RCC 7860 (cell line): ENCODE results near the gene FKBP1B.
"Not testable (repeated sequence)": the region's sequence is repeated elsewhere in the genome, so short reads cannot be mapped to it uniquely, and the experiment has no call there.

Experiments used
- DNase-seq: peaks from one replicate; pipeline ENCODE4 v3.0.0-alpha.2; 2015; ENCODE audit warnings: low spot score
- FAIRE-seq: peaks from 2 replicates; lab custom pipeline; 2012; peaks lifted over from hg19 to GRCh38; lab: Jason Lieb, UNC

The FKBP1B gene

DNA sequence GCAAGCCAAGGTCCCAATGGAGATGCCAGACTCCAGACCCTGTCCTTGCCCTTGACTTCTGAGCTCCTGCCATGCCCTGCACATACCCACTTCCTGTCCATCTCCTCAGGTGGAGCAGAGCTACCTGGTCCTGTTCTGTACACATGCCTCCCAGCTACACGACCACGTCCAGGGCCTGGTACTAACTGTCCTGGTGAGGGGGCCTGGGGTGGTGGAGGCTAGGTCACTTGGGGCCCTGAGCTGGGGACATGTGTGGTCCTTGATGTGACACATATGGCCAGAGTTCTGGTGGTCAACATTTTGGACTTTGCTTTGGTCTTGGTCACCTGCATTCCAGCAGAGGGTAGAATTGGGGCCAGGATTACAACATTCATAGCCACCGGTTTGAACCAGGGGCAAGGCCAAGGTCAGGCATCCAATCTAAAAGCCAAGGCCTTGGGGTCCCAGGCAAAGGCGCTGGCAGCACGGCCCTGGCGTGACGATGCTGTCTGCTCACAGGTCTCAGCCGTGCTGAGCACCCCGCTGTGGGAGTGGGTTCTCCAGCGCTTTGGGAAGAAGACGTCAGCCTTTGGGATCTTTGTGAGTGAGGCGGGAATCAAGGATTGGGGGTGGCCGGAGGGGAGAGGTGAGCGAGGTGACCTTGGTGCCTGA is 27.1 kb upstream of the FKBP1B start:
- no peak for FAIRE-seq
- no peak for DNase-seq

DNA sequence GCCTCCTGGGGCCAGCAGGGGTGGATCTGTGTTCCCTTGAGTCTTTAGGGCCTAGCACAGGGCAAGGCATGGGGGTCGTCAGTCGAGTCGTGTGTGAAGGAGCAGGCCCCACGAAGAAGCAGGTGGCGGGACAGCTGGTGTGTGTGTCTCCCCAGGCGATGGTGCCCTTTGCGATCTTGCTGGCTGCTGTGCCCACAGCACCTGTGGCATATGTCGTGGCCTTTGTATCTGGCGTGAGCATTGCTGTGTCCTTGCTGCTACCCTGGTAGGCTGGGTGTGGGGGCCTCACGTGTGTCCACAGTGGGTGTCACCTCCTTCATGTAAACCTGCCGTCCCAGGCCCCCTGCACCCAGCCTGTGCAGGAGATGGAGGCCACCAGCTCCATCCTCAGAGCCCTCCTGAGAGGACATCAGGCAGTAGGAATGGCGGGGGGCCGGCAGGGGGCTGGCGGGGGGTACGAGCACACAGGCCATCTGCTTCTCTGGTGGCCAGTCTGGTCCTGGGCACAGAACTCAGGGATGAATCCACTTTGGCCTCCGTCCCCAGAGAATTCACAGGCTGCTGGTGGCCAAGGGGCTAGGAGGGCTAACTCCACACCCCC is 26.5 kb upstream of the FKBP1B start:
- DNase-seq: no peak
- no peak for FAIRE-seq

DNA sequence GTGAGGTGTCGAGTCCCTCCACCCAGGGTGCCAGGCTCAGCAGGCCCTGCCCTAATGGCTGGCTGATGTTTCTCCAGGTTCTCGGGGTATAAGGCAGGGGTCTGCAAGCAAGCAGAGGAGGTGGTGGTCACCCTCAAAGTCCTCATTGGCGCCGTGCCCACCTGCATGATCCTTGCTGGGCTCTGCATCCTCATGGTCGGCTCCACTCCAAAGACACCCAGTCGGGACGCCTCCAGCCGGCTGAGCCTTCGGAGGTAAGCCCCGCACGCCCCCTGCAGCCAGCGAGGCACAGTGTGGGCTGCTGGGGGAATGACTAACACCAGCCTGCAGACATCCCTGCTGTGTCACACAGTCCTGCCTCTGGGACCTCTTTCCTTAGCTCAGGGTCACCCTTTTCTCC is 25.5 kb upstream of the FKBP1B start:
- FAIRE-seq: no peak
- no peak for DNase-seq

DNA sequence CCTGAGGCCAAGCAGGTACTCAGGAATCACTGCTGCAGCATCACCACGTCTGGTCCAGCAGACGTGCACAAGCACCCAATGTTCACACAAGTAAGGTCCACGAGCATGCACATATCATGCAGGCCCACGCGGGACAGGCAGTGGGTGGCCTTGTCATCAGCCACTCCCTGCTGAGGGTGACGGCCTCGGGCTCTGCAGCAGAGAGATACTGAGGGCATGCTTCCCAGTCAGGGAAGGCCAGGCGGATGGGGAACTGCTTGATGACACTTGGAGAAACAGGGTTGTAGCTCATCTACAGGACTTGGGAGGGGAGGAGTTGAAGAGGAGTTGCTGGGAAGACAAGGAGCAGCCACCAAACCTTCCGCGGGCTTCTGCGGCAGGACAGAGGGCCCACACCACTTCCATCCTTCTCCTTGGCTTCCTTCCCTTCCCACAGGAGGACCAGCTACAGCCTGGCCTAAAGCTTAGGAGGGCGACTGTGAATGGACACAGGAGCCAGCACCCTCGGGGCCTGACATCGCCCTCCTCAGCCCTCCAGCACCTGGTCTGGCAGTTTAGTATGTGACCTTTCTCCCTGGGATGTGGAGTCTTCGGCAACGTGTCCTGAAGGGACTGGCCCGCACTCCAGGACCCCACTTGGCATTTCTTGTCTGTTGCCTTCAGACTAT is 24.4 kb upstream of the FKBP1B start:
- DNase-seq (no peak), FAIRE-seq (no peak)

DNA sequence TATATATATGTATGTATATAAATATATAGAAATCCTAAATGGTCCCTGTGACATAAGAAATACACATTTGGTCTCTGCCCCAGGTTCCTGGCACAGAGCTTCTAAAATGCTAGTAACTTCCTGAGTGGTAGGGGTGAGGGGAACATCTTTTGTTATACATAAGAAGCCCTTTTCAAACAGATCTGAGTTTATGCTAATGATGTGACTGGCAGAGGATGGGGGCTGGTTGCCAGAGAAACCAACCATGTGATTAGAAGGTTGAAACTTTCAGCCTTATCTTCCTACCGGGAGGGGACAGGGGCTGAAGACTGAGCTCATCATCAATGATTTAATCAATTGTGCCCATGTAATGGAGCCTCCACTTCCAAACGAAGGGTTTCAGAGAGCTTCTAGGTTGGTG is 23.3 kb upstream of the FKBP1B start:
- DNase-seq (no peak), FAIRE-seq (no peak)

DNA sequence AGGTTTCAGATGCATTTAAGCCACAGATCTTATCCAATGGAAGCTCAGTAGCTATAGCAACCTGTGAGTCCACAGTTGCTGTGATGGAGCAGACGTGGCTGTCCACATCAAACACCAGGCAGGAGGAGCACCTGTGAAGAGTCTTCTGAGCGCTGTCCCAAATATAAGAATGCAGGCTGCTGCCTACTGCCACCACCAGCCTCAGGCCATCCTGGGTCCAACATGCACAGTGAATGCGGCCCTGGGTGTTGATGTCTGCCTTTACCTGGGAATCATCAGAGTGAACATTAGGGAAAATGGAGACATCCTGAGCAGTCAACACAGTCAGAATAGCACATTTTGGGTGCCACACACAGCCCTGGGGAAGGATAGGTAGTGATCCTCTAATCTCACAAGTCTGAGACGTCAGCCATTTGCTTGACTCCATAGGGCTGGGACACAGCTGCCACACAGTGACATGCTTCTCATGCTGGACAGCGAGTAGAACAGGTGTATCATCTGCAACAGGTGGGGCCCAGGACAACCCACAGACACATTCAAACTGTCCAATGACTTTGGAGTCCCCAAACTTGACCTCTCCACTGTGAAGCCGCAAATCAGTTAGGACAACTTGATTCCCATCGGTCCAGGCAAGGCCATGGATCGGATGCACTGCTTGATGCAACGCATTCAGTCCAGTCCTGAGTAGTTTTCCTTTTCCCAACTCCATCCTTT is 10.6 kb upstream of the FKBP1B start:
- FAIRE-seq: no peak
- no peak for DNase-seq

DNA sequence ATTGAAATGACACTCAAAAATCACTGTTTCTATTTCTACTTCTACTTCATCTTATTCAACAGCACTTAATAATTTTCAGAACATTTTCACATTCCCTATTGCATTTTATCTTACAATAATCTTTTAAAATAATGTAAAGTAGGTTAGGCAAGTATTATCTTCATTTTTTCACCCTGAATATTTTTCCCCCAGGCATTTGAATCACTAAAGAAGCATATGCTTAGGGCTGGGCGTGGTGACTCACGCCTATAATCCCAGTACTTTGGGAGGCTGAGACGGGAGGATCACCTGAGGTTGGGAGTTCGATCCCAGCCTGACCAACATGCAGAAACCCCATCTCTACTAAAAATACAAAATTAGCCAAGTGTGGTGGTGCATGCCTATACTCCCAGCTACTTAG is 9.0 kb upstream of the FKBP1B start:
- FAIRE-seq: no peak
- DNase-seq: no peak

DNA sequence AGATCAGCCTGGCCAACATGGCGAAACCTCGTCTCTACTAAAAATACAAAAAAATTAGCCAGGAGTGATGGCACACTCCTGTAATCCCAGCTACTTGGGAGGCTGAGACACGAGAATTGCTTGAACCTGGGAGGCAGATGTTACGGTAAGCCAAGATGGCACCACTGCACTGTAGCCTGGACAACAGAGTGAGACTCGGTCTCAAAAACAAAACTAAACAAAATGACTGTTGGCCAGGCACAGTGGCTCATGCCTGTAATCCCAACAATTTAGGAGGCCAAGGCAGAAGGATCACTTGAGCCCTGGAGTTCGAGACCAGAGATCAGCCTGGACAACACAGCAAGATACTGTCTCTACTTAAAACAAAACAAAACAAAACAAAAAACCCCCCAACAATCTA is 6.4 kb upstream of the FKBP1B start:
- DNase-seq, FAIRE-seq: not testable (repeated sequence)

DNA sequence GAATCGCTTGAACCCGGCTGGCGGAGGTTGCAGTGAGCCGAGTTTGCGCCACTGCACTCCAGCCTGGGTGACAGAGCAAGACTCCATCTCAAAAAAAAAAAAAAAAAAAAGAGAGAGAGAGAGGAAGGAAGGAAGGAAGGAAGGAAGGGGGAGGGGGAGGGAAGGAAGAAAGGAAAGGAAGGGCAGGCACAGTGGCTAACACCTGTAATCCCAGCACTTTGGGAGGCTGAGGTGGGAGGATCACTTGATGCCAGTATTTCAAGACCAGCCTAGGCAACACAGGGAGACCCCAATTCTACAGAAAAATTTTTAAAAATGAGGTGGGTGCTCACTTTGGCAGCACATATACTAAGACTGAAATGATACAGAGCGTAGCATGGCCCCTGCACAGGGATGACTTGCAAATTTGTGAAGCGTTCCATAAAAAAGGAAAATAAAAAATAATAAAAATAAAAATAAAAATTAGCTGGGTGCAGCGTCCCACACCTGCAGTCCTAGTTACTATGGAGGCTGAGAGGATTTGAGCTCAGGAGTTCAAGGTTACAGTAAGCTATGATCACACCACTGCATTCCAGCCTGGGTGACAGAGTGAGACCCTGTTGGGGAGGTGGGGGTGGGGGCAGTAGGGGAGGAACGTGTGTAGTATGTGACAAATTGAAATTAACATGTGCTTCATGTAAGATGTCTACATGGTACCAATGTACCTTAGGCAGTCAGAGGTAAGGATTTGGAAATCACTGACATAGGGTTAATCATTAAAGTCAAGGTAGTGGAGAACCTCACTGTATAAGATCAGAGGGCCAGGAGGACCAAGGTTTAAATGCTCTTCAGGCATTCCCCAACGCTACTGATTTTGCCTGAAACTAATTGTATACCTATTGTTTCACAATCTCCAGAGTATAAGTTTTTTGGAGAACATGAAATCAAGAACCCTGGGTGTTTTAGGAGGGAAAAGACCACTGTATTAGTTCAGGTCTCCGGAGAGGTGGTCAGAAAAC is 3.7 kb upstream of the FKBP1B start:
- DNase-seq: no peak
- FAIRE-seq: no peak

DNA sequence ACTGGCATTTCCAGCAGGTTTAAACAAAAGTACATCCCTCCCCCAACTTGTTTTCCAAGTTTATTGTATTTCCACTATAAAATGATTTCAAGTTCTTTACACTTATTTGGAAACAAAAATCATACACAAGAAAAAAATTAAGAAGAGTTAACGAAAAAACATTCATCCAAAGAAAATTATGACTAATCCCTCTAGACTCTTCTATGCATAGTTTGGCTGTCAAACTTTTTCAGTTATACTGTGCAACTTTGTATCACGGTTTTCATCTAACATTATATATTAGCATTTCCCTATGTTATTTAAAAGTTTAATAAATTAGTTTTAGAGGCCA is 3.0 kb upstream of the FKBP1B start:
- DNase-seq: no peak
- no peak for FAIRE-seq

DNA sequence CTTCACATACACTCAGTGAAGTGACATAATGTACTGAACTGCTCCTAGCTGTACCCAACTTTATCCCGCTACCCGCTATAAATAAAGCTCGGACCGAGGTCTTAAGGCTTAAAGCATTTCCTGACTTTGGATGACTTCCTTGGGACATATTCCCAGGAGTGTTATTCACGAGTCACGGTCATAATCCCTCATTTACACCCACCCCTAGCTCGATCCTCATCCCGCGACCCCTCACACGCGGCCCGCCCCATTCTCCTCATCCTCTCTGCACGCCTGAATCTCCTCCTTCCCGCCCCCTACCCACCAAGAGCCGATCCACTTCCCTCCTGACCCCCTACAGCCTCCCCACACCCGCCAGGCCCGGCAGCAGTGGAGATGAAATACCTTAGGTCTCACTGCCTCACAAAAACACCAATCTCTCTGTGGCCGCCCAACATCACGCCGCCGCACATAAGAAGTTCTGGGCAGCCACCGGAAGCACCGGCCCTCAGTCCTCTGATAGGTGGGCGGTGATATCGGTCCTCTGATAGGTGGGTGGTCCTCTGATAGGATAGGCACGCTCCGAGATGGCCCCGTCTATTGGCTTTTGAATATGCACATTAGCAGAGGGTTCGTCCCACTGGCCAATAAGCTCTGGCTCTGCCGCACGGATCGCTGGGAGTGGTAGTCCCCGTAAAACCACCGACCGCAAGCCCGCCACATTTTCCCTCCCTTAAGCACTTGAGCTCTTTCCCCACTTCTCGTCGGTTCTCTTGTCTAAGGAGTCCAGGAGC is 2.4 kb upstream of the FKBP1B start, which contains the start of gene WDCP:
Gene WDCP (minus strand): TSS at position 462 of the 773 bp plus-strand sequence. CDS start 7,897 bp downstream, outside the sequence.
- FAIRE-seq: peak; percentile 90
- peak; percentile 97 for DNase-seq

DNA sequence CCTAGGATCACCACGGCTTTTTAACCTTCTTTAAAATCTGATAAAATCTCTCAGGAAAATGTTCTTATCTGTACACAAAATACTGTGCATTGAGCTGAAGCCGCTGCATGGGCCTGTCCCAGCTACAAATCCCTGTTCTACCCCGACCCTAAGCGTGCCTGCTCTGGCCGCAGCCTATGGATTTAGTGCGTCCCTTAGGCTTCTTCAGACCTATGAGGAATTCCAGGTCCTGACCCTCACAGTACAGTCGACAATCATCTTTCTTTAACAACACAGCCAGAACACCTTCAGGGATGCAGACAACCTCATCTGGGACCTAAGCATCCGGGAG is 1.9 kb upstream of the FKBP1B start:
- DNase-seq (no peak), FAIRE-seq (no peak)

DNA sequence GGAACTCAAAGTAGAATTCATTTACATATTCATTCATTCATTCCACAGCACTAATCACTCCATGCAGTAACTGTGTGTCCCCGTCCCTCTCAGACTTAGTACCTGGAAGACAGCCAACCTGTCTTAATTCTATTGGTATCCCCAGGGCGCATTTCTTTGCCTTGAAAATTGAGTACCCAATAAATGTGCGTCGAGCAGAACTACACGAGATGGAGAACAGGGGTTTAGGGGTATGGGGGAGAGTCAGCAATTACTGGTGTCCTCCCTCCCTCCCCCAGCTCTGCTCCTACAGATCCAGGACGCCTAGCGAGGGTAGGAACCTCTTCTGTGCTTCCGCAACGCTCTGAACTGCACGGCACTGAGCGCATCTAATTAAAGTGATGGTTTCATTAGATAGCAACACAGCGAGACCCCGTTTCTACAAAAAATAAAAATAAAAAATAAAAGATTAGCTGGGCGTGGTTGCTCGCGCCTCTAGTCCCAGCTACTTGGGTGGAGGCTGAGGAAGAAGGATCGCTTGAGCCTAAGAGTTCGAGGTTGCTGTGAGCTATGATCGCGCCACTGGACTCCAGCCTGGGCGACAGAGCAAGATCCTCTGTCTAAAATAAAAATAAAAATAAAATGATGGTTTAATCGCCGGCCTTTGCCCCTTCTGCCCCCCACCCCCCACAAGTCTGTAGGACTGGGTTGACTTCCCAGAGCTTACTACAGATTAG is 614 bp upstream of the FKBP1B start:
- DNase-seq: no peak
- no peak for FAIRE-seq

DNA sequence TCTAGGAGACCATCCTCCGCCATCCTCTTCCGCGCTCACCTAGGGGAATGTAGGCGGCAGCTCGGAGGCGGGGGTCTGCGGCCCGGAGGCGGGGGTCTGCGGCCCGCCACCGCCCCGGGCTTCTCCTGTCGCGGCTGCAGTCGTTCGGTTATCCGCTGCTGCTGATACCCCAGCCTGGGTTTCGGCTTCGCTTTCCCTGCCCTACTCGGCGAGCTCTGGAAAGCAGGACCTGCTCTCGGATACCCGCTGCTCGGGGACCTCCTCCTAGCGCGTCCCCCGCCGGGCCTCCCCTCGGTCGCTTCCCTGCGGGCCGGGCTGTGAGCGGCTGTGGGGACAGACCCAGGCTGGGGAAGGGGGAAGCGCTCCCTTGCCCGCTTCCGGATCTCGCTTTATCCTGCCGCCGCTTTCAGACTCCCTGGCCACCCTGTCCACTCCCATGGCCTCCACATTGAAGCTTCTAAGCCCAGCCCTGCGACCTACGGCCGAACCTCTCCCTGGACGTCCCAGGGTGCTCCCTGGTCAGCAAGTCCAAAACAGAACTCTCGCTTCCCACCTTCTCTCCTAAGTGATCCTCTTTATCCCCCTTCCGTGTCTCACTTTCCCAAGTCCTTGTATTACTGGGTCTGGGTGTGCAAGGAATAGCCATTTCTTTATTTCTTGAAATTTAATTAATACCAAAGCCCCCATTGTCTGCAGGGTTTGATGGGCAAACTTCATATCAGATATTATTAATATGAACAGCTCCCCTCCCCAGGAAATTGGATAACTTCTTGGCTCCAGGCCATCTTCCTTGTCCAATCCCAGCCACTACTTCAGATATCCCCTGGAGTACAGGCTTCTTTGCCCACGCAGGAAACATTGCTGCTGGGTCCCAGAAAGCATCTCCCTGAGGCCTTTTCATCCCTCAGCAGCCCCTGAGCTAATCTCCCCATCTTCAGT is 769 bp downstream of the FKBP1B start:
- FAIRE-seq: no peak
- DNase-seq: no peak

DNA sequence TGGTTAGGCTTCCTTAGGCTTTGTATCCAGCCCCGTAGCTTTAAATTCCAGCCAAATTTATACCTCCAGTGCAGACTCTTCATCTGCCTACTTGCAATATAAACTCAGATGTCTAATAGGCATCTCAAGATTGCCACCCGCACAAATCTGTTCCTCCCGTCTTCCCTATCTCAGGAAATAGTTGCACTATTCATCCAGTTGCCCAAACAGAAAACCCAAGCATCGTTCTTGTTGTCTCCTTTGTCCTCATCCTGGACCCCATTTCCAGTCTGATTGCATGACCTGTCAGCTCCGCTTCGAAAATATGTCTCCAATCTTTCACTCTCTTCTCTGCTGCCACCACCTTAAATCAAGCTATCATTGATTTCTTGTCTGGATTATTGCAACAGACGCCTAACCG is 2.3 kb downstream of the FKBP1B start:
- no peak for FAIRE-seq
- no peak for DNase-seq

DNA sequence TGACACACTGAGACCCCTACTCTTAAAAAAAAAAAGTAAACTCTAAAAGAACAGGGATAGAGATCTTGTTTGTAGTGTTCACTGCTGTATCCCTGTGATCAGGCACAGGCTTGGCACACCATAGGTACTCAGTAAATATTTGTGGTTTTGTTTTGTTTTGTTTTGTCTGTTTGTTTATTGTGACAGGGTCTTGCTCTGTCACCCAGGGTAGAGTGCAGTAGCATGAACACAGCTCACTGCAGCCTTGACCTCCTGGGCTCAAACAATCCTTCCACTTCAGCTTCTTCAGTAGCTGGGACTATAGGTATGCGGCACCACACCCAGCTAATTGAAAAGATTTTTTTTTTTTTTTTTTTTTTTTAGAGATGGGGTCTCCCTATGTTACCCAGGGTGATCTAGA is 3.4 kb downstream of the FKBP1B start:
- no peak for FAIRE-seq
- DNase-seq: no peak

DNA sequence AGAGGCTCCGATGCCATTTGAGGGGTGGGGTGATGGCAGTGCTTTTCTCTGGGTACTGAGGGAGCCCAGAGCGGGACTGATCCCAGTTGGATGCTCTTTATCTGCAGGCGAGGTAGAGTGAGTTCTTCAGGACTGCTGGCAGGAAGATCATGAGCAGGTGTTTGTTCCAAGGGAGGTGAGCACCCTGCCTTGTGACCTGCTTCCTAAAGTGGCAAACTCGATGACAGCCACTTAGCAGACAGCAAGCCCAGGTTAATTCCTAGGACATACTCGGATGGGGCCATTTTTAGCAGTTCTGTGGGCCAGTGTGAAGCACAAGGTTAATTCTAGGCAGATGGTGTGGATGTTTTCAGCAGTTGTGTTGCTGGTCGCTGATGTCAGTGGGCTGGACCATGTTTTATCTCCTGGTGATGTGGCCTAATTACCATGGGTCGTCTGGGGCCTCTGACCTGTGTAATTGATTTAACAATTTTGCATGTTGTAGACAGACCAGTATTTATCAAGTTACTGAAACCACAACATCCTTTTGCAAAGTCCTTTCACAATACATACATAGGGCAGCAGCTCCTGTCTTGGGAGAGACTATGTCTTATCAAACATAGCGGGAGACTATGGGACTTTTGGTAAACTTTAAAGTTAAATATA is 4.9 kb downstream of the FKBP1B start:
- no peak for DNase-seq
- FAIRE-seq: no peak

DNA sequence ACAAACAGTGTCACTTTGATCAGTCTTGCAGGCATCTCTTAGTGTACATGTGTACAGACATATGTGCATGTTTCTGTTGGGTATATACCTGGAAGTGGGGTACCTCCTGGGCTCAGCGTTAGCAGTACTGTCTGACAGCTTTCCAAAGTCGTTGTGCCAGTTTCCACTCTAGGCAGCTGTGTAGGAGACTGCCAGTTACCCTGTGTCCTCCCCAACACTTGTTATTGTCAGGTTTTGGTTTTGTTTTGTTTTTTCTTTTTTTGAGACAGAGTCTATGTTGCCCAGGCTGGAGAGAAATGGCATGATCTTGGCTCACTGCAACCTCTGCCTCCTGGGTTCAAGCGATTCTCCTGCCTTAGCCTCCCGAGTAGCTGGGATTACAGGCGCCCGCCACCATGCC is 6.2 kb downstream of the FKBP1B start:
- FAIRE-seq (no peak), DNase-seq (no peak)
